ENCODE data around the gene SH3PXD2A. TPM values are rescaled to one million over a fixed set of nuclear protein-coding genes. Genes with fewer than 3 reads are reported as not detected.

SH3PXD2A gene
- total RNA-seq, 1 experiment from 2014 or later = 4.5 TPM

DNA sequence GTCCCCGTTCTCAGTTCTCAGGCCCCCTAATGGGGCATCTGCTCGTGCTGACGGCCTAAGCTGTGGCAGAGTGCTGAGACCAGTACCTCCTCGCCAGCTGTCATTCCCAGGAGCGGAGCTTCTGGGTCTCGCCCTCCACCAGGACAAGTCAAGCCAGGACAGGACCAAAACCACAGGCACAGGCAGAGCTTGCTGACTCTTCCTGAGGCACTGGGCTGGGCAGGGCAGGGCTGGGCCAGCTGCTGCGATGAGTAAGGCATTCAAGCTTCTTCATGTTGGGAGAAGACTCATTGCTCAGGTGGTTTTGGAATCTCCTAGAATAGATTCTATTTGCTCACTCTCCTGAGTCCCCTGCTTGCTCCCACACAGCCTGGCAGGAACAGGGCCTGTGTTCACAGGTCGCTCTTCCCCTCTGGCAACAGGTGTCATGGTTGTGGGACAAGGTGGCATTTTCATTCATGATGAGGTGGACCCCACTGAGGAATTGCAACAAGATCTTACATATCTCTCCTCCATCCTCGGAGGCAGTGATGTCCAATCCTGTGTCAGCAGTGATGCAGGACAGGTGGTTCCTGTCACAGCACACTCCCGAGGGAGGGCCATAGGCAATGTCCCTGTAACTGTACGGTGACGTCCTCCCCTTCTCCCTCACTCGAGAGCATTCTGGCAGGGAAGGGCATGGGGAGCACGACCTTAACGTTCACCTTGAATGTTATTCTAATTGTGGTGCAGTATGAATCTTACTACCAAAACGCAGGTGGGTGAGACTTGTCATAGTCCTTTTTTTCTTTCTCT is 17.0 kb upstream of the SH3PXD2A start:
- Histone ChIP-seq H3K27me3 (ENCODE audit: insufficient read depth, low read length) (no peaks in the 10 kb centered on the region), H2BK15ac (ENCODE audit: low read depth, low read length) (no peak overlapping the region), H3K23ac (ENCODE audit: insufficient read length, low read depth, low read length) (no peak overlapping the region), H2BK20ac (ENCODE audit: low read depth, low read length, poor library complexity, severe bottlenecking) (no peak overlapping the region), H4K20me1 (ENCODE audit: control insufficient read depth, insufficient read depth, insufficient read length) (no peaks in the 10 kb centered on the region), H4K5ac (ENCODE audit: insufficient read length, low read depth, low read length) (no peak overlapping the region), H3K27ac (ENCODE audit: insufficient read length, low read depth, low read length) (no peak overlapping the region), H3K14ac (ENCODE audit: insufficient read depth, low read length) (no peak overlapping the region; the same call in 1 of the 2 replicates), H3K4me1 (ENCODE audit: insufficient read depth, low read length) (0 out of 2 replicates have a peak, but pooled peaks cover 2% of the 10 kb centered on the region), H3K79me1 (ENCODE audit: insufficient read depth, low read depth, low read length, poor library complexity, severe bottlenecking) (no peaks in the 10 kb centered on the region), H2BK120ac (ENCODE audit: low read depth, low read length, poor library complexity, severe bottlenecking) (no peak overlapping the region), H3K9ac (ENCODE audit: extremely low read depth, insufficient read length, low read length) (no peak overlapping the region), H3K56ac (ENCODE audit: insufficient read length, low read depth, low read length) (no peak overlapping the region), H2AFZ (ENCODE audit: low read length) (no peak overlapping the region), H3K18ac (ENCODE audit: insufficient read length, low read depth, low read length) (no peak overlapping the region), H2BK5ac (ENCODE audit: insufficient read length, low read length) (no peak overlapping the region), H2BK12ac (ENCODE audit: insufficient read length, low read depth, low read length) (no peak overlapping the region), H4K91ac (ENCODE audit: insufficient read length, low read depth, low read length) (no peak overlapping the region), H3K9me3 (ENCODE audit: control insufficient read depth, low read depth, low read length) (no peaks in the 10 kb centered on the region), H3K23me2 (ENCODE audit: insufficient read length, low read depth, low read length, poor library complexity, severe bottlenecking) (no peaks in the 10 kb centered on the region), H3K79me2 (ENCODE audit: insufficient read depth, low read length) (no peaks in the 10 kb centered on the region), H3K4ac (ENCODE audit: low read depth, low read length) (no peak overlapping the region), H2AK5ac (ENCODE audit: insufficient read length, low read length) (no peak overlapping the region), H3T11ph (ENCODE audit: low read length) (no peak overlapping the region), H3K4me2 (ENCODE audit: insufficient read depth, insufficient read length, low read length) (no peak overlapping the region), H4K8ac (replicated peaks; ENCODE audit: insufficient read length, low read depth, low read length) (no peak overlapping the region)
- no peaks in the 10 kb centered on the region for H3K9me3 Mint-ChIP-seq
- no CpG with 5 or more reads among the region's 16 CpGs for WGBS (ENCODE audit: extremely low coverage, insufficient read length, low lambda C conversion rate)
- H3K36me3 Mint-ChIP-seq (ENCODE audit: insufficient read depth in 1 of 3, low read depth in 3 of 3) = no peaks in the 10 kb centered on the region
- H3K4me1 Mint-ChIP-seq = peaks cover 13 to 18% of the 10 kb centered on the region in 2 experiments
- H3K27ac Mint-ChIP-seq = peak overlapping the region in 1 of 3 experiments; percentile 49; a peak in 1 of 7 replicates
- no peak for DNase-seq
- TF ChIP-seq, protein P1, sequence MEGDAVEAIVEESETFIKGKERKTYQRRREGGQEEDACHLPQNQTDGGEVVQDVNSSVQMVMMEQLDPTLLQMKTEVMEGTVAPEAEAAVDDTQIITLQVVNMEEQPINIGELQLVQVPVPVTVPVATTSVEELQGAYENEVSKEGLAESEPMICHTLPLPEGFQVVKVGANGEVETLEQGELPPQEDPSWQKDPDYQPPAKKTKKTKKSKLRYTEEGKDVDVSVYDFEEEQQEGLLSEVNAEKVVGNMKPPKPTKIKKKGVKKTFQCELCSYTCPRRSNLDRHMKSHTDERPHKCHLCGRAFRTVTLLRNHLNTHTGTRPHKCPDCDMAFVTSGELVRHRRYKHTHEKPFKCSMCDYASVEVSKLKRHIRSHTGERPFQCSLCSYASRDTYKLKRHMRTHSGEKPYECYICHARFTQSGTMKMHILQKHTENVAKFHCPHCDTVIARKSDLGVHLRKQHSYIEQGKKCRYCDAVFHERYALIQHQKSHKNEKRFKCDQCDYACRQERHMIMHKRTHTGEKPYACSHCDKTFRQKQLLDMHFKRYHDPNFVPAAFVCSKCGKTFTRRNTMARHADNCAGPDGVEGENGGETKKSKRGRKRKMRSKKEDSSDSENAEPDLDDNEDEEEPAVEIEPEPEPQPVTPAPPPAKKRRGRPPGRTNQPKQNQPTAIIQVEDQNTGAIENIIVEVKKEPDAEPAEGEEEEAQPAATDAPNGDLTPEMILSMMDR (conservative IDR thresholded peaks at IDR 0.05) = no peak
- no peak overlapping the region for H3K4me3 Mint-ChIP-seq
- no peaks in the 10 kb centered on the region for H3K27me3 Mint-ChIP-seq (ENCODE audit: low read depth)

Data from H9 (cell line).